NCI-H82 (cell line): ENCODE measurements around the gene IDH2.
"Not testable (repeated sequence)": the region's sequence is repeated elsewhere in the genome, so short reads cannot be mapped to it uniquely, and the experiment has no call there.

Experiments
- DNase-seq: peaks from one replicate; lab custom pipeline; 2025; lab: John Stamatoyannopoulos, UW

Gene IDH2

GRCh38 chr15:90114451-90114901 is 12.2 kb upstream of the IDH2 start:
- no peak for DNase-seq

GRCh38 chr15:90113166-90113565 is 10.9 kb upstream of the IDH2 start:
- DNase-seq, result no peak

GRCh38 chr15:90109163-90109751 is 7.0 kb upstream of the IDH2 start:
- DNase-seq, result not testable (repeated sequence)

DNA sequence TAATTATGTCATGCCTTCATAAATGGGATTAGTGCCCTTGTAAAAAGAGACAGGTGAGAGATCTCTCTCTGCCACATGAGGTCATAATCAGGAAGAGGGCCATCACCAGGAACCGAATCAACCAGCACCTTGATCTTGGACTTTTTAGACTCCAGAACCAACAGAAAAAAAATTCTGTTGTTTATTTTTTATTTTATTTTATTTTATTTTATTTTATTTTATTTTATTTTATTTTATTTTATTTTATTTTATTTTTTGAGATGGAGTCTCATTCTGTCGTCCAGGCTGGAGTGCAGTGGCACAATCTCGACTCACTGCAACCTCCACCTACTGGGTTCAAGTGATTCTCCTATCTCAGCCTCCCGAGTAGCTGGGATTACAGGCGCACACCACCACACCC is 5.8 kb upstream of the IDH2 start:
- peak; percentile 51 for DNase-seq

DNA sequence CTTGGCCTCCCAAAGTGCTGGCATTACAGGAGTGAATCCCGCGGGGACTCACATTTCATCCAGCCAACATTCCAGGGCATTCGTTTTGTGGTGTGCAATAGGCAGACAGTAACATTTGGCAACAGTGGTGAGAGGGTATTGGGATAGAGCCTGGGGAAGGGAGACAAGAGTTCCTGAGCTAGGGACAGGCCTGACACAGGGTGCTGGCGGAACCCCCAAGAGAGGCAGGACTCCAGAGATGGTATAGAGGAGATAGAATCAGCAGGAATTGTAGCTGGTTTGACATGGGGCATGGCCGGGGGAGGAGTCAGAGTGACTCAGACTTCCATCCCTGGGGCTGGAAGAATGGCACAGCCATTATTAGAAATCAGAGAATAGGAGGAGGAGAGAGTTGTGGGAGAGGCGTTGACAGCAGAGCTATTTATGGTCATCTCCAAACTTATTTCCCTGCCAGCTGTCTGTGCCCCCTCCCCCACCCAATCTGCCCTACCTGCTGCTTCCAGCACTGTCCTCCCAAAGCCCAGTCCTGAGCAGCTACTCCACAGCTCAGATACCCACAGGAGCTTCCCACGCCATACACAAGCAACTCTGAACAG is 4.4 kb upstream of the IDH2 start:
- peak; percentile 93 for DNase-seq

GRCh38 chr15:90105521-90105920 is 3.3 kb upstream of the IDH2 start:
- no peak for DNase-seq

DNA sequence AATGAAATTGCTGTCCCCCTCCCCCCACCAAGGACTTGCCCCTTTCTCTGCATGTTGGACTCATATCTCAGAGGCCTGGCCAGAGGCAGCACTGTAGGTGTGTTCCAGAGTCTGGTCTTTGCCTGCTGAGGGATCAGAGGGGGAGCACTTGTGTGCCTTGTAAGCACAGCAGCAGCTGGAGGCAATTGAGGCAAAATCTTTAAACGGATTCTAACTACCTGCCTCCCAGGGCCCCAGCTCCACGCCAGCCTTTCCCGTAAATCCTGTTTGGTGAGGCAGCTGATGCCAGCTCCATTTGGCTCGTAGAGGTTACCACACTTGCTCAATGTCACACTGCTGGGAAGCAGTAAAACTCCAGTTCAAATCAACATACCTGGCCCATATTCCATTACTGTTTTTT is 2.3 kb upstream of the IDH2 start:
- peak; percentile 73 for DNase-seq

GRCh38 chr15:90103701-90104329 is 1.5 kb upstream of the IDH2 start:
- DNase-seq, result no peak

- peak; percentile 65 for DNase-seq
Observed at GRCh38 chr15:90101130-90101968, 919 bp downstream of the IDH2 start.

DNA sequence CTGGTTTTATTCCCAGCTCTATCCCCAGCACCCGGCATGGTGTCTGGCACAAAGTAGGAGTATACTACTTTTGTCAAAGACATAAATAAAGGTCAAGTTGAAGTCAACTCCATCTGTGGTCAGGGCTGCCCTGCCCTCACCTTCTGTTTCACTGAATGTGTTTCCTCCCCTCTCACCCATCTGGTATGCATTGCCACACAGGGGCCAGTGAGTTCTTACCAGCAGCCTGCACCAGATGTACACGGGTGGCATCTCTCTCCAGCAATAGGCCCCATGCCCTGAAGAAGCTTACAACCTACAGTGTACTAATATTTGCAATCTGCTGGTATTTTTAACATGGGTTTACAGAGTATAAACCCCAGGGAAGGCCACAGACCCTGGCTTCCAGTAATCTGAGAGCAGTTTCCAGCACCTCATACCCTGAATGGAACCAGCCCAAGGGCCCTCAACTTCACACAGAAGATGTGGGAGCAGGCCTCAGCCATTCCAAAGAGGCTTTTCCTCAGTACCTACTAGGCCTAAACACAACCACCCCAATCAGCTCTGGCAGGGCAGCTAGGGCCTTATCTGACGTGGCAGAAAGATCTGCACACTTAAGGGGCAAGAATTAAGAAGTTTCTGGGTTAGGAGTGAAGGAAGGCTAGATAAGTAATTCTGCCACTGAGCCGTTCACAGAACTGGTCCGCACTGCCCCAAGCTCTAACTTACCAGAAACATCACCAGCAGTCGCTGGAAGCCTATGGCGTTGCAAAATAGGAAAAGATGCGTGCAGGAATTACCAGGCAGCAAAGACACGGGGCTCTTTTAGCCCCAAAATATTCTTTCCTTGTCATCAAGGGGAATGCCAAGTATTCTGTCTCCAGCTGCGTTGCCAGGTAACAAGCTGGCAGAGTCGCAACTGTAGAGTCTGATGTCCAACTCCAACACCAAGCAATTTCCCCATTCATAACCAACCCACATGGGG is 2.1 kb downstream of the IDH2 start:
- no peak for DNase-seq

DNA sequence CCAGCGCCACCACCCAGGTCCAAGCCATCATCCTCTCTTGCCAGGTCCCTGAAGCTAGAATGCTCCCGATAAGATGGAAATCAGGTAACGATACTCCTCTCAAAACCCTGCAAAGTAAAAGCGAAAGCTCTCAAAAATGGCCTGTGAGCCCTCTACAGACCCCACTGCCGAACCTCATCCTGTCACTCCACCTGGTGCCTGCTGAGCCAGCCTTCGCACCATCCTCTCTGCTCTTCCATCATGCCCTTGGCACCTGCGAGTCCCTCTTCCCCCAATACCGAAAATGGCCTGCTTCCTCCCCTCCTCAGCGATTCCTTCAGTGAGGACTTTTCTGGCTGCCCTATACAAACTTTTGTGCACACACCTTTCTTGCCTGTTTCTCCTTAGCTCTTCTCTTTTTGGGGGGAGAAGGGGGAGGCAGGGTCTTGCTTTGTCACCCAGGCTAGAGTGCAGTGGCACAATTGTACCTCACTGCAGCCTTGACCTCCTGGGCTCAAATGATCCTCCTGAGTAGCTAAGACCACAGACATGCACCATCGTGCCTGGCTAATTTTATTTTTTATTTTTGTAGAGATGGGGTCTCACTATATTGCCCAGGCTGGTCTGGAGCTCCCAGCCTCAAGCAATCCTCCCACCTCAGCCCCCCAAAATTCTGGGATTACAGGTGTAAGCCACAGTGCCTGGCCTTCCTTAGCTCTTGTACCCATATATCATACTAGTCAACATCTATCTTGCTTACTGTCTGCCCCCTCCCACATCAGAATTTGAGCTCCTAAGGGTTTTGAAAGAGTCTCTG is 3.0 kb downstream of the IDH2 start:
- no peak for DNase-seq

GRCh38 chr15:90097475-90097874 is 4.8 kb downstream of the IDH2 start:
- no peak for DNase-seq

DNA sequence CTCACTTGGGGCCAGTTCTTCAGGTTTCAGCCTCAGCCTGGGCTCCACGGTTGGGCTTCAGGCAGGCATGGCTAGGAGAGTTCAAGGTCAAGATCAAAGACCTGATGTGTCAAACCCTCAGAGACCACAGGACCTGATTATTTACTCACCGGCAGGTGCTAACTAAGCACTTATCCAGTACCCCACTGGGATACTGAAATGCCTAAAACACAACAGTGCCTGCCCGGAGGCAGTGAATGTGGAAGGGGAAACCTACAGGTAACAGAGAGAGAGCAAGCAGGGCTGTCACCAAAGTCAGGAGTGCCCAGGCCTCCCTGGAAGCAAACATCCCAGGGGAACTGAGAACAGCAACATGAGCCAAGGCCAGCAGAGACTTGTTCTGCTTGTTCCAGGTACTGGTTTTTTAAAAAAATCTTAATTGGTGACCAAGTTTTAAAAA is 6.7 kb downstream of the IDH2 start:
- DNase-seq, result no peak

GRCh38 chr15:90091156-90091931 is 10.9 kb downstream of the IDH2 start:
- DNase-seq, result no peak

DNA sequence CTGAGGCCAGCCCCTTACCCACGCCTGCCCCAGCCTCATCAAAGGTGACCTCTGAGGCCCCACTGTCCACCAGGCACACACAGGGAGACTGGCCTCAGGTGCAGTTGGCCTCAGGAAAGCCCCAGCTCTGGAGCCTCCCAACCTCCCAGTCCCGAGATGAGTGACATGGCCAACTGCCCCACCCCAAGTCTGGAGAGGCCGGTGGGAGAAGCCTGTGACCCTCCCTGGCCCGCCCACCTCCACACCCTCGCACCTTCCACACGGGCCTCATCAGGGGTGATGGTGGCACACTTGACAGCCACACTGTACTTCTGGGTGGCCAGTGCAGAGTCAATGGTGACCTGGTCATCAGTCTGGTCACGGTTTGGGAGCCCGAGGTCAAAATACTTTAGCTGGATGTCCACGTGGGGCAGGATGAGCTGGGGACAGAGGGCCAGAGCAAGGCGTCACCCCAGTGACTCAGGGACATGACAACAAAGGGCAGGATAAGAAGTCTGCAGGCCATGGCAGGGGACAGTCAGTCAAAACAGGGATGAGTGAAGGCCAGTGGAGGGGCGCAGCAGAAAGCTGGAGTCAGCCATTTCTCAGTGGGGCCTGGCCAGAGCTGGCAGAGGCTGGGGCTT is 11.9 kb downstream of the IDH2 start:
- no peak for DNase-seq

GRCh38 chr15:90087454-90088154 is 14.7 kb downstream of the IDH2 start:
- peak; percentile 47 for DNase-seq

DNA sequence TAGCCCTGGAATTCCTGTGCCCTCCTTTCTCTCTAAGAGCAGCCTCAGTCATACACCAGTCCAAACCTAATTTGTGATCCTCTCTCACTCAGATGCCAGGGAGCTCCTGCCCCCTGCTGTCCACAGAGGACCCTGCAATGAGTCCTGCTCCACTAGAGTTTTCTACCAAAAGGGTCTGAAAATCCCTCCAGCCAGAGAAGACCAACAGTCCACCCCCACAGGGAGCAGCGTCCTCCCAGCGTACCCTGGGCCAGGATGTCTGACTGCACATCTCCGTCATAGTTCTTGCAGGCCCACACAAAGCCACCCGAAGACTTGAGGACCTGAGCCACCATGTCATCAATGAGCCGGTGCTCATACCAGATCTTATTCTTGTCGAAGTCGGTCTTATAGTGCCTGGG is 15.4 kb downstream of the IDH2 start:
- DNase-seq, result peak; percentile 67

DNA sequence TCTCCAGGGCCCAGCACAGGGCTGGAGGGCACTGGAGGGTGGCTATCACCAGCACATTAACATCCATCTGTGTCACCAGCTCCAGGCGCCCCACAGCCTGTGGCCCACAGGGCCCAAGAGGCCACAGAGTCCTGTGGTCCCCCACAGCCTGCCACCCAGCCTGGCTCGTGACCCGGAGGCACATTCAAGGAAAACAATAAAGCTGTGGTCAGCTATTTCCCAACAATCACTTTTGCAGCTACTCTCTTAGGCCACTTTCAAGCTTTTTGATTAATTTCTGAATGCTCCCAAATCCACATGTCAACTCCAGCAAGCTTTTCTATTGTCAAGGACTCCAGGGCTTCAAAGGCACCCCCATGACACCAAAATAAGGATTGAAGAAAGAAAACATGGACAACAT is 16.7 kb downstream of the IDH2 start:
- DNase-seq, result no peak
